AG04449 (cell line): ENCODE measurements around the gene TSEN2.
"Not testable (repeated sequence)": the region's sequence is repeated elsewhere in the genome, so short reads cannot be mapped to it uniquely, and the experiment has no call there.

Experiments used
- CTCF ChIA-PET: fragments of 350-600 bp; formaldehyde crosslinking; extraction: SDS; loops from one replicate; lab custom pipeline; 2021; ENCODE audit warnings: antibody characterized with exemption; lab: Yijun Ruan, JAX
- POLR2A ChIA-PET: fragments of 400-600, 350-600 bp; formaldehyde crosslinking; extraction: SDS; loops from one replicate; lab custom pipeline; 2020; ENCODE audit warnings: antibody characterized with exemption, inconsistent platforms; lab: Yijun Ruan, JAX
- DNase-seq: peaks from one replicate; pipeline ENCODE4 v3.0.0-alpha.2; 2010; ENCODE audit warnings: low read depth, low spot score
- H3K4me3 ChIP-seq: 2 replicates; pipeline ENCODE4 v1.5.1; 2011; ENCODE audit warnings: low read depth, mild to moderate bottlenecking, control low read depth, low read length
- CTCF ChIP-seq: IDR thresholded peaks from one replicate; pipeline ENCODE4 v1.5.1; 2011; ENCODE audit warnings: mild to moderate bottlenecking, moderate library complexity, low read length, control low read depth, inconsistent platforms; ENCODE audit not compliant: insufficient read depth; ENCODE audit errors: missing control alignments

The TSEN2 gene

GRCh38 chr3:12445523-12446240 lies 38.6 kb upstream of the TSEN2 start:
- no peak overlapping the region for H3K4me3 ChIP-seq
- no peak for TF ChIP-seq CTCF
- ChIA-PET CTCF (no interaction called here), POLR2A (no interaction called here)
- DNase-seq, result no peak

- no peak for DNase-seq
- ChIA-PET CTCF (no interaction called here), POLR2A (no interaction called here)
- TF ChIP-seq CTCF, result no peak
- H3K4me3 ChIP-seq, result no peak overlapping the region
These were observed 38.0 kb upstream of the TSEN2 start for GRCh38 chr3:12446298-12446697.

- TF ChIP-seq CTCF, result no peak
- H3K4me3 ChIP-seq, result no peak overlapping the region
- CTCF ChIA-PET, result interaction anchor here (1.8 kb wide), 1 partner anchor 312 kb away, joined by 4 read pairs; no protein-coding TSS in a partner anchor
- POLR2A ChIA-PET, result no interaction called here
- DNase-seq, result no peak
These were observed 37.2 kb upstream of the TSEN2 start for GRCh38 chr3:12447075-12447474.

- not testable (repeated sequence) for DNase-seq, H3K4me3 ChIP-seq
- ChIA-PET POLR2A (interaction anchor here (0.6 kb wide), 1 partner anchor 9 kb away, joined by 3 read pairs; no protein-coding TSS in a partner anchor), CTCF (interaction anchor here (1.8 kb wide), 1 partner anchor 314 kb away, joined by 4 read pairs; no protein-coding TSS in a partner anchor)
These were observed 35.7 kb upstream of the TSEN2 start for GRCh38 chr3:12448404-12449202.

GRCh38 chr3:12449889-12450682 lies 34.2 kb upstream of the TSEN2 start:
- no peak for TF ChIP-seq CTCF
- ChIA-PET CTCF (no interaction called here), POLR2A (no interaction called here)
- no peak overlapping the region for H3K4me3 ChIP-seq
- no peak for DNase-seq

GRCh38 chr3:12451481-12451880 lies 32.8 kb upstream of the TSEN2 start:
- POLR2A ChIA-PET, result no interaction called here
- no peak for DNase-seq
- CTCF ChIA-PET, result no interaction called here
- no peak overlapping the region for H3K4me3 ChIP-seq
- TF ChIP-seq CTCF, result no peak
